ENCODE measurements around the gene PODNL1. TPM values are rescaled to one million over a fixed set of nuclear protein-coding genes. Genes with fewer than 3 reads are reported as not detected.
A peak's percentile ranks its signal among the peaks of the same experiment; 100 is the strongest.

The PODNL1 gene
- total and polyA plus RNA-seq, 2 of the 8 experiments (the other 6 are each of a cell fraction or from before 2014, with no cell fraction given): 1.0 to 1.5 TPM

DNA sequence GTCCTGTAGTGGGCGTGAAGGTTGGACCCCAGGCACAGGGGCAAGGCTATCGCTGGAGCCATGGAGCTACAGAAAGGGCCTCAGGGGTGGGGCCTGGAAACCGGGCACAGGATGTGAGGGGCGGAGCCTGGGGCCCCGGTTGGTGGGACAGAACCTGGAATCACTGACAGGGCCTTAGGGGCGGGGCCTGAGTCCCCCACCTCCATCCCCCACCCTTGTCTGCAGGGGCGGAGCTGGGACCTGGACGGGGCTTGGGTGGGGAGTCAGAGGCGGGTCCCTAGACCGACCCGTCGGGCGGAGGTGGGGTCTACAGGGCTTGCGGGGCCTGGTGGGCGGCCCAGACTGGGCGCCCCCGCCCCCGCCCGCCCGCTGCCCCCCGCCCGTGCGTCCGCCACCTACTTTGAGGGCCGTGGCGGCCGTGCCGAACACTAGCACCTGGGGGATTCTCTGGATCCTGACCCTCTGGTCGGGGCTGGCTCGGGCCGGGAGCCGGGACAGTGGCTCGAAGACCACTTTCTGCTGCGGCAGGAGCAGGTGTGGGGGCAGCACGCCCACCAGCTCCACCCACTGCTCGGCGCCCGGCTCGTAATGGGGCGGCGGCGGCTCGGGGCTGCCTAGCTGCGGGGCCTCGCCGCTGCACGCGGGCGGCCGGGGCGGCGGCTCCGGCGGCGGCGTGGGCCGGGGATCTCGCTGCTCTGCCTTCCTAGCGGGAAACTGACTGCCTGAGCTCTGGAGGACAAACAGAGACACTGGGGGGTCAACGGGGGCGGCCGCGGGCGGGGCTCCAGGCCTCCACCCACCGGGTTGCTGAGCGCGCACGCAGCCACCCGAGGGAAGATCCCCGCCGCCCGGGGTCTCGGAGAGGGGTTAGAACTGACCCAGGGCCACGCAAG, 40.4 kb upstream of the PODNL1 start (continued):
- TF ChIP-seq ASH2L (IDR thresholded peaks at IDR 0.05; ENCODE audit: low read length): no peak
- TF ChIP-seq, protein P1, sequence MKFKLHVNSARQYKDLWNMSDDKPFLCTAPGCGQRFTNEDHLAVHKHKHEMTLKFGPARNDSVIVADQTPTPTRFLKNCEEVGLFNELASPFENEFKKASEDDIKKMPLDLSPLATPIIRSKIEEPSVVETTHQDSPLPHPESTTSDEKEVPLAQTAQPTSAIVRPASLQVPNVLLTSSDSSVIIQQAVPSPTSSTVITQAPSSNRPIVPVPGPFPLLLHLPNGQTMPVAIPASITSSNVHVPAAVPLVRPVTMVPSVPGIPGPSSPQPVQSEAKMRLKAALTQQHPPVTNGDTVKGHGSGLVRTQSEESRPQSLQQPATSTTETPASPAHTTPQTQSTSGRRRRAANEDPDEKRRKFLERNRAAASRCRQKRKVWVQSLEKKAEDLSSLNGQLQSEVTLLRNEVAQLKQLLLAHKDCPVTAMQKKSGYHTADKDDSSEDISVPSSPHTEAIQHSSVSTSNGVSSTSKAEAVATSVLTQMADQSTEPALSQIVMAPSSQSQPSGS (IDR thresholded peaks at IDR 0.05; ENCODE audit: low read length): no peak
- TF ChIP-seq RFX5 (IDR thresholded peaks at IDR 0.05; ENCODE audit: borderline replicate concordance, low read depth, low read length): no peak
- TF ChIP-seq TAF7 (optimal IDR thresholded peaks at IDR 0.05; ENCODE audit: borderline replicate concordance, low read depth, low read length): no peak
- TF ChIP-seq RXRA (IDR thresholded peaks at IDR 0.05; ENCODE audit: insufficient read depth, low read depth, low read length): no peak
- no peak for TF ChIP-seq HDAC2 (IDR thresholded peaks at IDR 0.05; ENCODE audit: borderline replicate concordance in 1 of 2, low read depth in 2 of 2, low read length in 2 of 2)
- TF ChIP-seq RNF2 (IDR thresholded peaks at IDR 0.05; ENCODE audit: borderline replicate concordance, low read depth, low read length, missing control alignments, poor library complexity, severe bottlenecking): no peak
- no peak for TF ChIP-seq YY1 (IDR thresholded peaks at IDR 0.05; ENCODE audit: low read depth, low read length)
- TF ChIP-seq SUZ12 (IDR thresholded peaks at IDR 0.05; ENCODE audit: low read length): no peak
- no peak for TF ChIP-seq SP2 (IDR thresholded peaks at IDR 0.05; ENCODE audit: low read length)
- no peak; the same call in 1 of the 2 replicates for TF ChIP-seq POLR2AphosphoS5 (IDR thresholded peaks at IDR 0.05; ENCODE audit: low read depth, low read length)
- no peak; a peak in 1 of 4 replicates for TF ChIP-seq SIN3A (conservative IDR thresholded peaks at IDR 0.05 in 1 of 2, IDR thresholded peaks at IDR 0.05 in 1 of 2; ENCODE audit: low read depth in 1 of 2, low read length in 2 of 2)
- TF ChIP-seq KDM5A (IDR thresholded peaks at IDR 0.05; ENCODE audit: low read length): no peak
- TF ChIP-seq RBBP5 (IDR thresholded peaks at IDR 0.05; ENCODE audit: borderline replicate concordance, low read depth, low read length): peak; percentile 67; the same call in 1 of the 2 replicates
- TF ChIP-seq POU5F1 (IDR thresholded peaks at IDR 0.05; ENCODE audit: low read depth, low read length): no peak
- TF ChIP-seq ZNF274 (IDR thresholded peaks at IDR 0.05; ENCODE audit: borderline replicate concordance, extremely low read depth, low read length): no peak
- no peak for TF ChIP-seq EZH2 (IDR thresholded peaks at IDR 0.05; ENCODE audit: low read depth, low read length, severe bottlenecking)
- no peak for TF ChIP-seq TCF12 (IDR thresholded peaks at IDR 0.05; ENCODE audit: low read depth, low read length)
- TF ChIP-seq CBX8 (IDR thresholded peaks at IDR 0.05; ENCODE audit: borderline replicate concordance, low read depth, low read length): no peak
- no peak for TF ChIP-seq CBX5 (IDR thresholded peaks at IDR 0.05; ENCODE audit: low read depth, low read length)
- TF ChIP-seq KDM4A (IDR thresholded peaks at IDR 0.05; ENCODE audit: low read depth, low read length, severe bottlenecking): peak; percentile 39

Data from H1 (cell line).